Progenitor cell of endocrine pancreas (in vitro differentiated cells): Measurements from ENCODE around the gene FEM1B. TPM values are rescaled to one million over a fixed set of nuclear protein-coding genes. Genes with fewer than 3 reads are reported as not detected.

Source experiments
- DNase-seq: peaks from one replicate; pipeline ENCODE4 v3.0.0; 2021; ENCODE audit warnings: low spot score; ENCODE audit not compliant: unreplicated experiment
- H3K27ac Mint-ChIP-seq: 2 replicates; pipeline ENCODE4 v1.8.0; 2021; ENCODE audit warnings: mild to moderate bottlenecking, moderate library complexity, mixed read lengths
- H3K27me3 Mint-ChIP-seq: 2 replicates; pipeline ENCODE4 v1.8.0; 2021; ENCODE audit warnings: mixed read lengths
- H3K36me3 Mint-ChIP-seq: 2 replicates; pipeline ENCODE4 v1.8.0; 2022; ENCODE audit warnings: mixed read lengths; ENCODE audit not compliant: insufficient read depth
- H3K4me1 Mint-ChIP-seq: 2 replicates; pipeline ENCODE4 v1.8.0; 2021; ENCODE audit warnings: low read depth, mixed read lengths
- H3K4me3 Mint-ChIP-seq: 2 replicates; pipeline ENCODE4 v1.8.0; 2021; ENCODE audit warnings: low read depth, mild to moderate bottlenecking, moderate library complexity, mixed read lengths
- H3K9me3 Mint-ChIP-seq: 2 replicates; pipeline ENCODE4 v1.8.0; 2021; ENCODE audit warnings: low read depth, mixed read lengths
- CTCF ChIP-seq: fragments of 200-600 bp; sonication (generic); IDR thresholded peaks from one replicate; pipeline ENCODE4 v1.5.0; 2021; ENCODE audit warnings: antibody characterized with exemption, mild to moderate bottlenecking; ENCODE audit not compliant: unreplicated experiment
- total RNA-seq: library from RNA; stranded (reverse); gene quantifications from 2 replicates; pipeline ENCODE4 v1.2.1, GENCODE V29; 2021

The FEM1B gene
- total RNA-seq, 1 donor from 2014 or later, result 45.9 TPM

DNA sequence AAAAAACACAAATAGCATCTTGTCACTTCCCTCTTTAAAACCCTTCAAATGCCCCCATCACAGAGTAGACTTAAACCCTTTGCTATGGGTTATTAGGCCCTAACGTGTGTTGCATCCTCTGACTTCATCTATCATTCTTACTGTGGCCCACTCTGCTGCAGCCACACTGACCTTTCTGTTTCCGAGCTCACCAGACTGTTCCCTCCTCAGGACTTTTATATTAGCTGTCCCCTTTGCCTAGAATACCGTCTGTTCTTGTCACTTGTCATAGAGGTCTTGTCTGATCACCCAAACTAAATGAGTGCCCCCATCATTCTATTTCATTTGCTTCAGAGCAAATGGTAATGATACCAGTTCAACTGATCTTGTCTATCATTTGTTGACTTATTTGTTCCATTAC, 877 bp upstream of the FEM1B start:
- Mint-ChIP-seq H3K9me3 (no peaks in the 10 kb centered on the region), H3K4me3 (peak overlapping the region; percentile 95), H3K27ac (peak overlapping the region; percentile 98), H3K27me3 (no peaks in the 10 kb centered on the region), H3K4me1 (peaks cover 61% of the 10 kb centered on the region), H3K36me3 (peaks cover 2% of the 10 kb centered on the region)
- no peak for DNase-seq
- no peak for TF ChIP-seq CTCF

- no peak for TF ChIP-seq CTCF
- Mint-ChIP-seq H3K9me3 (no peaks in the 10 kb centered on the region), H3K4me1 (peaks cover 60% of the 10 kb centered on the region), H3K27ac (peak overlapping the region; percentile 98), H3K4me3 (peak overlapping the region; percentile 95), H3K27me3 (no peaks in the 10 kb centered on the region), H3K36me3 (peaks cover 2% of the 10 kb centered on the region)
- DNase-seq, result no peak
These were observed 378 bp upstream of the FEM1B start for GRCh38 chr15:68277131-68277602.

DNA sequence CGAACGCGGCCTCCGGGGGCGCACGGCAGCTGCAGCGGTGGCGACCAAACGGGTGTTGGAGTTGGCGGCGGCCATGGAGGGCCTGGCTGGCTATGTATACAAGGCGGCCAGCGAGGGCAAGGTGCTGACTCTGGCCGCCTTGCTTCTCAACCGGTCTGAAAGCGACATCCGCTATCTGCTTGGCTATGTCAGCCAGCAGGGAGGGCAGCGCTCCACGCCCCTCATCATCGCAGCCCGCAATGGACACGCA, 725 bp downstream of the FEM1B start:
- no peaks in the 10 kb centered on the region for H3K27me3 Mint-ChIP-seq
- no peaks in the 10 kb centered on the region for H3K9me3 Mint-ChIP-seq
- TF ChIP-seq CTCF, result no peak
- H3K4me3 Mint-ChIP-seq, result peak overlapping the region; percentile 95
- no peak for DNase-seq
- peaks cover 2% of the 10 kb centered on the region for H3K36me3 Mint-ChIP-seq
- peaks cover 55% of the 10 kb centered on the region for H3K4me1 Mint-ChIP-seq
- H3K27ac Mint-ChIP-seq, result peak overlapping the region; percentile 96

DNA sequence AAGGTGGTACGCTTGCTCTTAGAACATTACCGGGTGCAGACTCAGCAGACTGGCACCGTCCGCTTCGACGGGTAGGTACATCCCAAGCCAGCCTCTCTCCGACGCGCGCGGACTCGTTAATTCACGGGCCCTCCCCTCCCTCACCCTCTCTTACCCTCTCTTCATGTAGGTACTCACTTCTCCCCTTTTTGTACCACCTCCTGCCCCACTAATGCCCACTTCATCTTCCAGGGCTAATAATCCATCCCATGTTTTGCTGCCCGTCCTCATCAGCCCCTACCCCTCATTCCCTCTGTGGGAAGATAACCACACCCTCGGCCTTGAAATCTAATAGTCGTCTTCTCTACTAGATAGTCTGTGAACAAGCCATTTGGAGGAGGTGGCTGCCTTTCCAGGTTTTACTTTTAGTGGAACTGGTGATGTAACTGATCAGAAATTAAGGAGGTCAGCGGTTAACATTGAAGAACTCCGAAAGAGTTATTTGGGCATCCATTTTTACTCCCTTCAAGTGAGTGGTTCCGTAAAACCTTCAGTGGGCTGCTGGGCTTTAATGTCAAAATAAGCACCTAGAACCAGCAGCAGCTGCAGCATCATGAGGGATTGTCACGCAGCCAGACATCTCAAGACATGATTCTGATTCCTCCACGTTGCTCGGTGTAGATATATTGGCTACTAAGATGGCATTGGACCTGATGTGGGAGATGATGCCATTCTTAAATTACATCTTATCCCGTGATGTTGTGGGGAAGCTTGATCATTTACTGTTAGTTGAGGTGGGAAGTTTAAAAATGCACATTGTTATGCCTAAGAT, 1.3 kb downstream of the FEM1B start:
- Mint-ChIP-seq H3K36me3 (peaks cover 4% of the 10 kb centered on the region), H3K27me3 (no peaks in the 10 kb centered on the region), H3K4me3 (peak overlapping the region; percentile 95), H3K4me1 (peaks cover 55% of the 10 kb centered on the region), H3K27ac (peak overlapping the region; percentile 96), H3K9me3 (no peaks in the 10 kb centered on the region)
- DNase-seq, result no peak
- TF ChIP-seq CTCF, result no peak

DNA sequence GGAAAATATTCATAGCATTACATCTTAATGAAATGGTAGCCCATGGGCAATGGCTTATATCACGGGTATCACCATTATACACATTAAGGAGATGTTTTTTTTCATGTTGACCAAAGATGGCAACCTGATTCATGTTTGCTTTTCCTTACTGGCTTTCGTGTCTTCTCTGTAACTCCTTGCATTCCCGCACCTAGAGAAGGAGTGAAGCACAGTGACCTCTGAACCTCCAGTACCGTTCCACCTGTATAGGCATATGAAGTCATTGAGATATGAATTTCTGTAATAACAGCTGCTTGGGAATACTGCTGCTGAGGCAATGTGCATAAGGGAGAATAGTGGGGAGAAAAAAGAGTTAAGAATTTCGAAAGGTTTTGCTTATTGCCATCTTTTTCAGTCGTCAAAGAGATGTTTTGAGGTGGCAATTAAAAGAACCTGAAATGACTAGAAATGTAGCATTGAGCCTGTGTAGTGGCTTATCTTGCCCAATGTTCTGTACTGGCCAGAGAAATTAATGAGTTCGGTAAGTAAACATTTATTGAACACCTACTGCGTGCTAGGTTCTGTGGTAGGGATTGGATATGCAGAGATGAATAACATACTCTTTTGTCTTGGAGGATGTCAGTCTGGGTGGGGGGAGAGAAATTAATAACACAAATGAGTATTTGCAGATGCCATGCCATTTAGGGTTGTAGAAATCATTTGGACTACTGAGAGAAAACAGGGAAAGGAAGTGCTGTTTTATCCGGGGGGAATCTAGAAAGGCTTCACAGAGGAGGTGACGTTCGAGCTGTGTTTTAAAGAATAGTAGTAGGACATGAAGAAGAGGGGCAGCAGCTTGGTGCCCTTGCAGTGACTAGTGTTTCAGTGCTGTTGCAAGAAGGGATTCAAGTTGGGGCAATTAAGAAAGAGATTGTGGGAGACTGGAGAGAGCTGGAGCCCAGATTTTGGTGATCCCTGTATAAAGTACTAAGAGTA, 2.5 kb downstream of the FEM1B start:
- peaks cover 5% of the 10 kb centered on the region for H3K9me3 Mint-ChIP-seq
- no peak overlapping the region for H3K27ac Mint-ChIP-seq
- H3K36me3 Mint-ChIP-seq, result peaks cover 11% of the 10 kb centered on the region
- H3K4me3 Mint-ChIP-seq, result peak overlapping the region; percentile 95
- H3K27me3 Mint-ChIP-seq, result no peaks in the 10 kb centered on the region
- TF ChIP-seq CTCF, result no peak
- no peak for DNase-seq
- H3K4me1 Mint-ChIP-seq, result peaks cover 48% of the 10 kb centered on the region
